D721Med (cell line): ENCODE data around the gene NFATC2.

ENCODE experiments used
- DNase-seq: peaks from one replicate; pipeline ENCODE4 v3.0.0; 2011; ENCODE audit warnings: low spot score; ENCODE audit not compliant: insufficient read length
- FAIRE-seq: peaks from 2 replicates; lab custom pipeline; 2011; peaks lifted over from hg19 to GRCh38; lab: Jason Lieb, UNC
- CTCF ChIP-seq: IDR thresholded peaks from 2 replicates; pipeline ENCODE4 v1.5.1; 2012; ENCODE audit warnings: mild to moderate bottlenecking, control low read depth; ENCODE audit not compliant: insufficient read depth; ENCODE audit errors: missing control alignments

The NFATC2 gene

GRCh38 chr20:51508780-51509179 lies 33.7 kb downstream of the NFATC2 start:
- no peak for FAIRE-seq
- TF ChIP-seq CTCF: no peak
- no peak for DNase-seq

DNA sequence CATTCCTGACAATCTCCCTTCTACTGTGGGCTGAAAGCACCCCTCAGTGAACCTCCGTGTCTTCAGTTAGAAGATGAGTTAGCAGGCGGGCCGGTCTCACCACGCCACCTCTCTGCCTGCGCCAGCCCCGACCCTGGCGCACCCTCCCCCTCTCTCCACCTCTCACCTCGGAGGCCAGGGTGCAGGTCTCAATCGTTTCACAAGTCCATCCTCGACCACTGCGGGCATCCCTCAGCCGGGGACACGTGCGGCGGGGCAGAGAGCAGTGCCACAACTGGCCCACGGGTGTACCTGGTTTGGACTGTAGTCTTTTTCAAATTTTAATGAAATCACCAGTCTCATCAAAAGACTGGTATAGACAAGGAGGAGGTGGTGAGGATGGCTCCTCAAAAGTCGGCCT lies 34.4 kb downstream of the NFATC2 start:
- no peak for TF ChIP-seq CTCF
- FAIRE-seq: no peak
- DNase-seq: no peak

- no peak for DNase-seq
- TF ChIP-seq CTCF: no peak
- no peak for FAIRE-seq
Measured at GRCh38 chr20:51507216-51508036, 35.1 kb downstream of the NFATC2 start.

- DNase-seq (no peak), FAIRE-seq (no peak)
- TF ChIP-seq CTCF: no peak
Measured at GRCh38 chr20:51506527-51507215, 35.8 kb downstream of the NFATC2 start.

DNA sequence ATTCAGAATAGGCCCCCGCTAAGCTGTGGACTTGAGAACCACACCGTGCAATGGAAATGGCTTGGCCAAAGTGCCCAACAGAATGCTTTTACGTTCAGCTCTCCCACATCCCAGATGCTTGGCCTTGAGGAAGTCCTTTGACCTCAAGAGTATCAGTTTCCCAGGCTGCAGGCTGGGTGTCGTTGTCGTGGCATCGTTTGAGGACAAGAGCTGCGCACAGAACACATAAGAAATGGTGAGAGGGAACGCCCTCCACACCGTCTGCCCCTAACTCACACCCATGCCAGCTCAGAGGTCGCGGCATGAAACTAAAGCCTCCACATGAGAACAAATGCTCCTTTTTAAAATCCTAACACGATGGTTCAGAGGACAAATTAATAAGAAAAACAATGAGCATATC lies 37.0 kb downstream of the NFATC2 start:
- no peak for FAIRE-seq

GRCh38 chr20:51503376-51503775 lies 39.1 kb downstream of the NFATC2 start:
- TF ChIP-seq CTCF: no peak
- DNase-seq: no peak
- no peak for FAIRE-seq

More for the DNA sequence above, 37.0 kb downstream of the NFATC2 start:
- TF ChIP-seq CTCF: no peak
- no peak for DNase-seq

- TF ChIP-seq CTCF: no peak
- DNase-seq: no peak
- no peak for FAIRE-seq
Measured at GRCh38 chr20:51500936-51501335, 41.6 kb downstream of the NFATC2 start.
